SIG-M5 (cell line): ENCODE measurements around the gene NR2F2.

ENCODE experiments used
- DNase-seq: peaks from one replicate; lab custom pipeline; 2025; lab: John Stamatoyannopoulos, UW

NR2F2 gene

DNA sequence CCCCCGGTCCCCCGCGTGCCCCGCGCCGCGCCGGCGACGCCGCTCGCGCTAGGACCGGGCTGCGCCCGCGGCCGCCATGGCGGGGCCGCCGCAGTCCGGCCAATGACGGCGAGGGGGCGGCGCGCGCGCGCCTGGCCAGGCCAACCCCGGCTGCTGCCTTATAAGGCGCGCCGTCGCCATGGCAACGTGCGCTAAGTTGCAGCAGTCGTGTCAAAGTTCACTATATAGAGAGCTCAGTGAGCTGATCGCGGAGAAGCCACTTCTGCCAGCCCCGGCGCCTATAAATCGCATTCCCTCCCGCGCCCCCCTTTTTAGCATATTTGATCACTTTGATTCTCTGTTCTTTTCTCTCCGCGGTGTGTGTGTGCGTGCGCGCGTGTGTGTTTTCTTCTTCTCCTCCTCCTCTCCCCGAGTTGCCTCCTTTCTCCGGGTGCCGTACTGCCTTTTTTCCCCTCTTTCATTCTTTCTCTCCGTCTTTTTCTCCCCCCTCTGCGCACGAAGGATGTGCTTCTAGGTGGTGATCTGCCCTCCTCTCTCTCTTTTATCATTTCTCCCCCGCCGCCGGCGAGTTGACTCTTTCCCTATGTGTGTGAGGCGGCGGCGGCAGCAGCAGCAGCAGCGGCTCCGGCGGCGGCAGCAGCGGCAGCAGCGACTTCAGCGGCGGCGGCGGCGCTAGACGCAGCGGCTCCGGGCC, at the start of gene NR2F2:
Gene NR2F2 (plus strand): TSS at position 251 of the 694 bp plus-strand sequence. CDS start 1,406 bp downstream, outside the sequence.
- peak; percentile 52 for DNase-seq

DNA sequence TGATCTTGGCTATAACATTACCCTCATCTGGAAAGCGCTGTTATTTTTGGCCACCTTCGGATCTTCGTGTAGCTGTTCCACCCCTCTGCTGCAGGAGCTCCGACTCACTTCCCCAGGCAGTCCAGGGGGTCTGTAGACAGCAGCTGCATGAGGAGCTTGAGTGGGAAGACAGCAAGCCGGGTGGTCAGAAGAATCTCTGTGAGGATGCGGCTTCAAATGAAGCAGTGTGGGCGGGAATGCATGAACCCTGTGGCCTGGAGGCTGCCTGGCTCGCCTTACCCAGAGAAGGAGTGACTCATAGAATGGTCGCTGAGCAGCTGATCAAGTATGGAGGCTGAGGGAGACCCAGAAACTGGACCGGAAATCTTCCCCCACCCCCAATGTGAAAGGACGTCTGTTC, 45.2 kb upstream of the NR2F2 start:
- no peak for DNase-seq

GRCh38 chr15:96285729-96286254, 44.7 kb upstream of the NR2F2 start:
- no peak for DNase-seq

DNA sequence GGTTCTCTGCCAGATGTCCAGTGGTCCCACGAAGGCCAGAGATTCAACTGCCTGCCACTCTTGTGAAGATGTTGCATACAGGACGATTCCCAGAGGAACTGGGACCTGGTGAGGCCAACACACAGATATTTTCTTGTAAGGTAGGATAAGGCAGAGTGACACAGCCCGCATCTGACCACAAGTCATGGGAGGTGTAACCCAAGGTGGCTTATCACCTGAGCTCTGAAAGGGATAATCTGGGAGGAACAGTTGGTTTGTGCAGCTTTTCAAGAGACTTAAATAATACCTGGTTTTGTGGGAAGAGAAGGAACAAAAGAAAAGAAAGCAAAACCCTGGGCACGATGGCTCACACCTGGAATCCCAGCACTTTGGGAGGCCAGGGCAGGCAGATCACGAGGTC, 39.8 kb upstream of the NR2F2 start:
- DNase-seq, result no peak

- no peak for DNase-seq
Observed at GRCh38 chr15:96292635-96293034, 37.9 kb upstream of the NR2F2 start.

- no peak for DNase-seq
Observed at GRCh38 chr15:96293441-96293840, 37.1 kb upstream of the NR2F2 start.

DNA sequence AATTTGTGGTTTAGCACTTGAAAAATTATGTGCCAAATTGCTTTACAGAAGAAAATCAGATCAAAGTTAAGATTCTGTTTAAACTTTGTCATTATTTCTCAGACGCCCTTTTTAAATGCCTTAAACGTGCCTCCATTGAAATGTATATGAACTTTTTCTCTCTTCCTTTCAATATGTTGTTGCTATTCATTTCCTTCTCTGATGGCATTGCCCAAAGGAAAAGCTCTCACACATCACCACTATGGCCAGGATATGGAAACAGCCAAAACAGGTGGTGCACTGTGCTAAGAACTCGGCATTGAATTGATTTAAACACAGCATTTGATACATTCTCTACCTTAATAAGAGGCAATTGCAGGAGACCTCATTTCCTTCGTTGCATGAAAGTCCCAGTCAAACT, 35.7 kb upstream of the NR2F2 start:
- DNase-seq, result no peak

DNA sequence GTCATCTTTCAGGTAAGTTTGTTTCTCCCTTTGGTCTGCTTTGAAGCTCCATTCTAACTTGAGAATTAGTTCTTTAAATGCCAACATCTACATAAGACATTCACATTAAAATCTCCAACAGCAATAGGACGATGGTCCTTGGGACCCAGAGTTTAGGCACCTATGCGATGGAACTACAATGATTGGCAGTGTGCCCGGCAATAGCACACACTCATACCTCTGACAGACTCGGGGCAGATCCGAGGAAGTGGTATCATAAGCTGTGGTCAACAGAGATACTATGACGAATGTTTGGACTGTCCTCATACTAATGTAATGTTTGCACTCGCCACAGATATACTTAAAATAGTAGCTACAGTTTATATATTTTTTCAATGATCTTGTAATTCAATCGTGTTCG, 34.2 kb upstream of the NR2F2 start:
- DNase-seq, result no peak

GRCh38 chr15:96297783-96298182, 32.7 kb upstream of the NR2F2 start:
- DNase-seq, result no peak

DNA sequence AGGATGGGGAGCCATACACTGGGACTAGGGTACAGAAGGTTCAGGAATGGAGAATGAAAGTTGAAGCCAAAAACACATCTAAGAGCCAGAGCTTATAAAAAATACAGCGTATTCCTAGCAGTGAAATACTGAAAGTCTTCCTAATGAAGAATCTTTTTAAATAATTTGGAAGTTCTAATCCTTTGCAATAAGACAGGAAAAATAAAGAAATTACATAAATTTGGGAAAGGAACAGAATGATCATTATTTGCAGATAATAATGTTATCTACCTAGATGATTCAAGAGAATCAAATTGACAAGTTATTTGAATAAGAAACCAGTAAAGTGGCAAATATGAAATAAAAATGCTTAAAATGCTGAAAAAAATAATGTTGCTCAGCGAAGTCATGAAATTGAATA, 32.3 kb upstream of the NR2F2 start:
- no peak for DNase-seq

GRCh38 chr15:96300836-96301235, 29.7 kb upstream of the NR2F2 start:
- no peak for DNase-seq

- DNase-seq, result no peak
Observed at GRCh38 chr15:96303503-96304056, 26.9 kb upstream of the NR2F2 start.

- no peak for DNase-seq
Observed at GRCh38 chr15:96304839-96305238, 25.7 kb upstream of the NR2F2 start.

DNA sequence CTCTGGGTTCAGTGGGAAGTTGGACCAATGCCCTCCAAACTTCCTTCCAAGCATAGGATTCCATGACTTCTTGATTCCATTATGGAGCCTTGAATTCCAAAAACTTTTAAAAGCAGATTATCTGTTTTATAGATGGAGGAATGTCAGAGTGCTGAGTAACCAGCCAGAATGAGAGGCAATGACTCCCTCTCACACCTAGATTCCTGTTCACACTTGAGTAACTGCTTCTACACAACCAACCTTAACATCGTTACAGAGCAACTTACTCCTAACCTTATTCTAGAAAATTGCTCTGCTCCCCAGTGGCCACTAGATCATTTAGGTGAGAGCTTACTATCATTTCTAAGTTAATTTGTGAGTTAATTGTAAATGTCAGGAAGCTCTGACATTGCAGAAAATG, 24.2 kb upstream of the NR2F2 start:
- DNase-seq, result no peak

GRCh38 chr15:96307856-96308394, 22.6 kb upstream of the NR2F2 start:
- DNase-seq, result no peak

- no peak for DNase-seq
Observed at GRCh38 chr15:96309143-96309660, 21.3 kb upstream of the NR2F2 start.

- no peak for DNase-seq
Observed at GRCh38 chr15:96311256-96311955, 19.1 kb upstream of the NR2F2 start.

GRCh38 chr15:96311956-96312294, 18.6 kb upstream of the NR2F2 start:
- DNase-seq, result no peak

DNA sequence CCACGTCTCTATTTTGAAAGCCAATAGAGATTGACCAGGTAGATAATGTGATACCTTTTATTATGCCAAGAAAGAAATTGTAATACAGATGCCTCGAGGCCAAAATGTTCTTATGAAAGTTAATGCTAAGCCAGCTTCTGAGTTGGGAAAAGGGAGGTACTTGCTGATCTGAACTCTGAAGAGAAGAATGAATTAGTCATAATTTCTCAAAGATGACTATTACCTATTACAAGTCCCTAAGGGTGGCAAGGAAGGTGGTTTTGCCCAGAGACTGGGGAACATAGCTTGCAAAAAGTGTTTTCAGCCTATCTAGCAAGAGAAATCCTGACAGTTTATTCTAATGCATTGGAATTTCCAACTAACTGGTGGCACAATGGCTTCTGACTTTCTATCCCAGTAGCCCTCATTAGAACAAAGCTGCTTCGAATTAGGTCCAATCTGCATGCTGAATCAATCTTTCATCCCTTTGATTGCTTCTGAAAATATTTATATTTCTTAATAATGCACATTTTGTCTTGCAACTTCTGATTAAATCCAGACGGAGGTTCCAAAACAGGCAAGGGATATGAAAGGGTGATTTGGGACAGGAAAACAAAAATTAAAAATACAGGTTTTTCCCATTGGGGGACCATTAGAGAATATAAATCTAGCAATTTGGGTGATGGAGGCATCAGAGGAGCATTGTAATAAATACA, 17.7 kb upstream of the NR2F2 start:
- no peak for DNase-seq

GRCh38 chr15:96314518-96314917, 16.0 kb upstream of the NR2F2 start:
- no peak for DNase-seq

DNA sequence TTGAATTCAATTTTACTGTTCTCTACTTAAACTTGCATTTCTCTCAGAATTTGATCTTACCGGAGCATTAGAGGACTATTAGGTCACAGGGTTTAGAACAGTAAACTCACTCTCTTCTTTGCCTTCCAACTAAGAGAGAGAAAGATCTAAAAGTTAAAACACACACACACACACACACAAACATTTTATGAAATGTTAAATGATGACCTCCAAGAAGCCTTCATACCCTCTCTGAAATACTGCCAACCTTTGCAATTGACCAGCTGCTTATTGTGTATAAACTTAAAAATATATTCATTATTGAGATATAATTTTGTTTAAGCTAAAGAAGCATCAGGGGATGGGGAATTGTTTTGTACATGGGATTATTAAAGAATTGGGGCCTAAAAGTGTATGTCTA, 15.5 kb upstream of the NR2F2 start:
- no peak for DNase-seq

- DNase-seq, result no peak
Observed at GRCh38 chr15:96316953-96317629, 13.4 kb upstream of the NR2F2 start.
